Hepatocyte (in vitro differentiated cells): ENCODE measurements around the gene INPP5K. TPM values are rescaled to one million over a fixed set of nuclear protein-coding genes. Genes with fewer than 3 reads are reported as not detected.
"Not testable (repeated sequence)": the region's sequence is repeated elsewhere in the genome, so short reads cannot be mapped to it uniquely, and the experiment has no call there.

Source experiments
- DNase-seq: peaks from one replicate; pipeline ENCODE4 v3.0.0-alpha.2; 2016; ENCODE audit warnings: low spot score
- H2AFZ ChIP-seq: fragments of 200-600 bp; sonication (generic); 2 replicates; pipeline ENCODE4 v1.6.0; 2016; ENCODE audit warnings: antibody characterized with exemption, mild to moderate bottlenecking
- H3K27ac ChIP-seq: fragments of 200-600 bp; sonication (generic); 2 replicates; pipeline ENCODE4 v1.5.1; 2016; ENCODE audit warnings: mild to moderate bottlenecking
- H3K27me3 ChIP-seq: fragments of 200-600 bp; sonication (generic); 2 replicates; pipeline ENCODE4 v1.6.1; 2016
- H3K36me3 ChIP-seq: fragments of 200-600 bp; sonication (generic); replicated peaks from 2 replicates; pipeline ENCODE4 v1.5.1; 2016; ENCODE audit warnings: low read depth; ENCODE audit not compliant: insufficient read depth
- H3K4me1 ChIP-seq: fragments of 200-600 bp; sonication (generic); 2 replicates; pipeline ENCODE4 v1.5.1; 2016; ENCODE audit warnings: mild to moderate bottlenecking, moderate library complexity; ENCODE audit not compliant: insufficient read depth
- H3K4me2 ChIP-seq: fragments of 200-600 bp; sonication (generic); 2 replicates; pipeline ENCODE4 v1.6.0; 2016
- H3K4me3 ChIP-seq: fragments of 200-600 bp; sonication (generic); 2 replicates; pipeline ENCODE4 v1.5.1; 2016; ENCODE audit warnings: mild to moderate bottlenecking
- H3K79me2 ChIP-seq: fragments of 200-600 bp; sonication (generic); 2 replicates; pipeline ENCODE4 v1.6.0; 2017; ENCODE audit warnings: mild to moderate bottlenecking
- H3K9me2 ChIP-seq: fragments of 200-600 bp; sonication (generic); replicated peaks from 2 replicates; pipeline ENCODE4 v1.6.0; 2017; ENCODE audit warnings: mild to moderate bottlenecking; ENCODE audit not compliant: insufficient read depth
- H3K9me3 ChIP-seq: fragments of 200-600 bp; sonication (generic); 2 replicates; pipeline ENCODE4 v1.5.1; 2016; ENCODE audit warnings: low read depth, mild to moderate bottlenecking
- H4K20me1 ChIP-seq: fragments of 200-600 bp; sonication (generic); 2 replicates; pipeline ENCODE4 v1.6.0; 2016; ENCODE audit warnings: mild to moderate bottlenecking; ENCODE audit not compliant: insufficient read depth, poor library complexity, severe bottlenecking
- EZH2 ChIP-seq: fragments of 200-600 bp; sonication (generic); IDR thresholded peaks from 2 replicates; pipeline ENCODE4 v1.6.1; 2016; ENCODE audit warnings: antibody characterized with exemption, mild to moderate bottlenecking, borderline replicate concordance
- EZH2phosphoT487 ChIP-seq: fragments of 200-600 bp; sonication (generic); IDR thresholded peaks from one replicate; pipeline ENCODE4 v1.6.1; 2018; ENCODE audit warnings: antibody characterized with exemption, mild to moderate bottlenecking, low read depth, moderate library complexity; ENCODE audit not compliant: unreplicated experiment, severe bottlenecking
- WGBS: methylation state at CpG from one replicate; pipeline ENCODE4 v1.1.6; 2016; ENCODE audit warnings: low lambda C conversion rate; ENCODE audit errors: missing lambda C conversion rate; 5-methylcytosine and 5-hydroxymethylcytosine counted together
- polyA plus RNA-seq: library from polyadenylated mRNA; unstranded; fragments of >200 nt; fragmentation: Nextera tagmentation; extraction: Ambion mirVana; gene quantifications from 2 replicates; pipeline ENCODE4 v1.2.1, GENCODE V29; 2016
- total RNA-seq: library from RNA; depleted of rRNA; stranded (reverse); fragments of >200 nt; gene quantifications from 2 replicates; pipeline ENCODE4 v1.2.3, GENCODE V29; 2014
- TF ChIP-seq, protein P1 (sequence below): fragments of 200-600 bp; sonication (generic); IDR thresholded peaks from 2 replicates; pipeline ENCODE4 v1.5.1; 2016; ENCODE audit warnings: antibody characterized with exemption, mild to moderate bottlenecking; ENCODE audit not compliant: poor library complexity

The INPP5K gene
- total and polyA plus RNA-seq, 2 experiments from 2014 or later: 34.7 to 40.4 TPM

DNA sequence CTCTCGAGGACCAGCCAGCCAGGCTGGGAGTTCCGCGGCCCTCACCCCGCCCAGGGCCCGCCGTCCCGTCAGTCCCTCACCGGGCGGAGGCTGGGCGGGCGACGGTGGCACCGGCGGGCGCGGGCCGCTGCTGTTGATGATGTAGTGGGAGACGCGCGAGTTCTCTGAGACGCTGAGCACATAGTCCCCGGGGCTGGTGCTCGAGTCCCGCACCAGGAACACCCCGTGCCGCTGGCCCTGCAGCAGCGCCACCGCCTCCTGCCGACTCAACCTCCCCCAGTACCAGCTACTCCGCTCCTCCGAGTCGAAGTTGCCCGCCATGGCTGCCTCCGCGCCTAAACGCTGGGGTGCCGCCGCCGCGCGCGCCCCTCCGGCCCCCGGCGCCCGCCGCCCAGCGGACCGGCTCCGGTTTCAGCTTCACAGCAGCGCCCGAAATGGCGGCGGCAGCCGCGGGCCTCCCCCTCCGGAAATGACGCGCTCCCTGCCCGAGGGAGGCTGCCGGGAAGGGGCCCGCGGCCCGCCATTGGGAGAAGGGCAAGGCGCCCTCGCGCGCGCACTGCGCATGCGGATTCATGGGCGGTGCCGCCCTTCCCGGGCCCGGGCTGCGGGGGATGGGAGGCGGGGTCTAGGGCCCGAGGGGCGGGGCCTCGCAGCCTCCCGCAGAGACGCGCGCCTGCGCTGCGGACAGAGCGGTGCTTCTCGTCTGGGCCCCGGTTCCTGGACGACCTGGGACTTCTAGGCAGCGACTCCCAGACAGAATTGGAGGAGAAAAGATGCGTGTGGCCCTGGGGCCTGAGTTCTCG, 60.4 kb downstream of the INPP5K start, which contains the start of gene CRK:
Gene CRK, minus strand, starts transcription at position 436 of the 803 bp plus-strand sequence. Its CDS starts 115 bp downstream, at position 321.
- Histone ChIP-seq H3K9me3 (no peaks in the 10 kb centered on the region), H3K79me2 (peaks cover 49% of the 10 kb centered on the region), H3K4me2 (peak within 1 kb of the TSS; percentile 82), H3K4me1 (peaks cover 11% of the 10 kb centered on the region), H3K27me3 (no peaks in the 10 kb centered on the region), H3K36me3 (no peaks in the 10 kb centered on the region), H3K27ac (peak within 1 kb of the TSS; percentile 96), H3K9me2 (no peaks in the 10 kb centered on the region), H4K20me1 (peaks cover 41% of the 10 kb centered on the region), H2AFZ (peak within 1 kb of the TSS; percentile 57), H3K4me3 (peak within 1 kb of the TSS; percentile 74)
- WGBS: 1% methylated on average over 82 of the region's 93 CpGs
- TF ChIP-seq EZH2: no peak
- TF ChIP-seq, protein P1, sequence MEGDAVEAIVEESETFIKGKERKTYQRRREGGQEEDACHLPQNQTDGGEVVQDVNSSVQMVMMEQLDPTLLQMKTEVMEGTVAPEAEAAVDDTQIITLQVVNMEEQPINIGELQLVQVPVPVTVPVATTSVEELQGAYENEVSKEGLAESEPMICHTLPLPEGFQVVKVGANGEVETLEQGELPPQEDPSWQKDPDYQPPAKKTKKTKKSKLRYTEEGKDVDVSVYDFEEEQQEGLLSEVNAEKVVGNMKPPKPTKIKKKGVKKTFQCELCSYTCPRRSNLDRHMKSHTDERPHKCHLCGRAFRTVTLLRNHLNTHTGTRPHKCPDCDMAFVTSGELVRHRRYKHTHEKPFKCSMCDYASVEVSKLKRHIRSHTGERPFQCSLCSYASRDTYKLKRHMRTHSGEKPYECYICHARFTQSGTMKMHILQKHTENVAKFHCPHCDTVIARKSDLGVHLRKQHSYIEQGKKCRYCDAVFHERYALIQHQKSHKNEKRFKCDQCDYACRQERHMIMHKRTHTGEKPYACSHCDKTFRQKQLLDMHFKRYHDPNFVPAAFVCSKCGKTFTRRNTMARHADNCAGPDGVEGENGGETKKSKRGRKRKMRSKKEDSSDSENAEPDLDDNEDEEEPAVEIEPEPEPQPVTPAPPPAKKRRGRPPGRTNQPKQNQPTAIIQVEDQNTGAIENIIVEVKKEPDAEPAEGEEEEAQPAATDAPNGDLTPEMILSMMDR: no peak
- no peak for TF ChIP-seq EZH2phosphoT487
- peak; percentile 99 for DNase-seq

DNA sequence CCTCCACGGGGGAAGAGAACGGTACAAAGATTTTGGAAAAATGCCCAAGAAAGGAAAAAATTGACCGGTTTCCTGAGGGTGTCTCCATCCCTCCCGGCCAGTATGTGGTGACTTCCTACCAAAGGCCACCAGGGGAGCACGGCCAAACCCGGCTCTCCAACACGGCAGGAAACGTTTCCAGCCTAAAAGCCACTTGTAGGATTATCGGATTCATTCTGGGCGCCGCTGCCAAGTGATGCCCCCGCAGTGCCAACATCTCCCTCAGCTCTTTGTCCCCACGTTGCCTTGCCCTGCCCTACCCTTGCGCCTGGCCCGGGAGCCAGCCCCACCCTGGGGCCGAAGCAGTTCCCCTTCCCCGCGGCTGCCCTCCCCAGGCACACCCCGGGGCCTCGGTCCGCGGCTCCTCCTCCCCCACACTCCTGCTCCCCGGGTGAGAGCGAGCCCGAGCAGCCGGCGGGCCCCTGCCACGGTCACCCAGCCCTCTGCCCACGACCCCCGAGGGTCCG, 61.1 kb downstream of the INPP5K start:
- H4K20me1 ChIP-seq: peaks cover 46% of the 10 kb centered on the region
- H3K4me2 ChIP-seq: peak overlapping the region; percentile 82
- peaks cover 11% of the 10 kb centered on the region for H3K4me1 ChIP-seq
- WGBS: 2% methylated on average over 23 of the region's 31 CpGs
- H3K27ac ChIP-seq: peak overlapping the region; percentile 96
- peak overlapping the region; percentile 74 for H3K4me3 ChIP-seq
- peak; percentile 86 for DNase-seq
- H3K9me3 ChIP-seq: no peaks in the 10 kb centered on the region
- no peaks in the 10 kb centered on the region for H3K9me2 ChIP-seq
- H2AFZ ChIP-seq: peak overlapping the region; percentile 26
- no peaks in the 10 kb centered on the region for H3K36me3 ChIP-seq
- H3K27me3 ChIP-seq: no peaks in the 10 kb centered on the region
- no peak for TF ChIP-seq EZH2phosphoT487
- TF ChIP-seq EZH2: no peak
- TF ChIP-seq, protein P1: peak; percentile 41
- H3K79me2 ChIP-seq: peaks cover 55% of the 10 kb centered on the region

DNA sequence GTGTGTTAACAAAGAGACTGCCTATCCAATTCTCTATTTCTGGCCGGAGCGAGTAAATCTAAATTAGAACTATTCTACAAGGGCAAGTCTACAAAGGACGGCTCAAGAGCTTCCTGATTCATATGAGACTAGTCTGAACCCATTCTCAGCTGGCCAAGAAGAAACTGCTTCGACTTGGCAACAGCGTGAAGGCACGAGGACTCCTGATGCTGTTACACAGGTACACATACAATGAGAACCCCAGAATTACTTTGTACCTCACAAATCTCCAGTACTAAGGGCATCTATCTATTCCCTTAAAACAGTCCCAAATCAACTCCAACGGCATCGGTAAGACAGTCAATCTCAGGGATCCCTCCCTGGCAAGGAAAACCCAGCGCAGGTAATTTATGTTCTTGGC, 61.9 kb downstream of the INPP5K start:
- Histone ChIP-seq H3K27ac (peak overlapping the region; percentile 96), H4K20me1 (peaks cover 51% of the 10 kb centered on the region), H2AFZ (no peak overlapping the region), H3K4me3 (peak overlapping the region; percentile 74), H3K9me2 (no peaks in the 10 kb centered on the region), H3K4me1 (peaks cover 11% of the 10 kb centered on the region), H3K4me2 (peak overlapping the region; percentile 82), H3K36me3 (no peaks in the 10 kb centered on the region), H3K79me2 (peaks cover 62% of the 10 kb centered on the region), H3K9me3 (no peaks in the 10 kb centered on the region), H3K27me3 (no peaks in the 10 kb centered on the region)
- DNase-seq: no peak
- WGBS: 89% methylated on average over 9 of the region's 9 CpGs
- TF ChIP-seq EZH2 (no peak), EZH2phosphoT487 (no peak)
- TF ChIP-seq, protein P1: no peak

DNA sequence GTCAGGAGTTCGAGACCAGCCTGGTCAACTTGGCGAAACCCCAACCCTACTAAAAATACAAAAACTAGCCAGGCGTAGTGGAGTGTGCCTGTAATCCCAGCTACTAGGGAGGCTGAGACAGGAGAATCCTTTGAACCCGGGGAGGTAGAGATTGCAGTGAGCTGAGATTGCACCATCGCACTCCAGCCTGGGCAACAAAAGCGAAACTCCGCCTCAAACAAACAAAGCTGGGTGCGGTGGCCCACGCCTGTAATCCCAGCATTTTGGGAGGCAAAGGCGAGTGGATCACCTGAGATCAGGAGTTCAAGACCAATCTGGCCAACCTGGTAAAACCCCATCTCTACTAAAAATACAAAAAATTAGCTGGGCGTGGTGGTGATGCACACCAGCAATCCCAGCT, 62.7 kb downstream of the INPP5K start:
- H3K27me3 ChIP-seq: not testable (repeated sequence)
- 91% methylated on average over 11 of the region's 11 CpGs for WGBS
- H3K4me1 ChIP-seq: peaks cover 14% of the 10 kb centered on the region

More for the DNA sequence above, 62.7 kb downstream of the INPP5K start:
- not testable (repeated sequence) for DNase-seq, H3K4me3 ChIP-seq, H3K9me2 ChIP-seq, H3K9me3 ChIP-seq, H3K36me3 ChIP-seq, H2AFZ ChIP-seq, H3K27ac ChIP-seq
- Histone ChIP-seq H3K4me2 (peak overlapping the region; percentile 82), H4K20me1 (peaks cover 59% of the 10 kb centered on the region), H3K79me2 (peaks cover 71% of the 10 kb centered on the region)
